ENCODE results near the gene TRPT1.

Gene TRPT1

DNA sequence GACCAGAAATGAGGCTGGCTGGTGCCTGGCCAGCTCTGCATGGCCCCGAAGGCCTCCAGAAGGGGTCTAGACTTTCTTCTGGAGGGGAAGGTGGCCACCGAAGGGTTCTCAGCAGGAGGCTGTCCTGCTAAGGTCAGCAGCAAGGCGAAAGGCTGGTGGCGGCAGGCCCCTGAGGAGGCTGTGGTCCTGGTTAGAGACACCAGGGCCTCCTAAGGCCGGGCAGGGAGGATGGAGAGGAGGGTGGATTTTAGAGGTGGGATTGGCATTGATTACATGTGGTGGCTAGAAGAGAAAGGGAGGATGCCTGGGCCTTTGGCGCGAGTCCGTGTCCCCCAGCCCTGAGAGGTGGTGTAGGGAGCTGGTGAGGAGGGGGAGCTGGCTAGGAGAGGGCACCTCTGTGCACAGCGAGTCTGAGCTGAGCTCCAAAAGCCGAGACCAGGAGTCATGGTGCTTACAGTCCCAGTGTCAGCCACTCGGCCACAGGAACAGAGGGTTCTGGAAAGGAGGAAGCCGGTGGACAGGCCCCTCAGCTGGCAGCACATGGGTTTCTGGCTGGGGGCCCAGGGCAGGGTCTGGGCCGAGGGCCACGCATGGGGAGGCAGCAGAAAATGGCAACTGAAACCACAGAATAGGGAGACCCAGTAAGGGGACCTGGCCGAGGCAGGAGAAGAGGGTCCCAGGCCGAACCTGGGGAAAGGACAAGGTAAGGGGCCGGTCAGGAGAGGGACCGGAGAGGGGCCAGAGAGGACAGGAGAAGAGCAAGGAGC is 17.0 kb downstream of the TRPT1 start:
- Histone ChIP-seq H3K27ac (ENCODE audit: extremely low read depth, low read depth, low read length) (no peak overlapping the region), H3K9me3 (ENCODE audit: control insufficient read depth, insufficient read depth, low read depth, low read length) (no peaks in the 10 kb centered on the region), H3K4me1 (ENCODE audit: control insufficient read depth, insufficient read depth, low read length) (0 out of 2 replicates have a peak, but pooled peaks cover 6% of the 10 kb centered on the region), H3K4me3 (ENCODE audit: low read depth, low read length) (no peak overlapping the region), H3K36me3 (ENCODE audit: control insufficient read depth in 2 of 2, insufficient read depth in 1 of 2, low read length in 2 of 2) (peaks cover 0 to 32% of the 10 kb centered on the region in 2 experiments; a peak in 2 of 3 replicates)
- ChIA-PET POLR2A (interaction anchor here (0.9 to 1.5 kb wide), 2 partner anchors 11 to 17 kb away, joined by 3 to 5 read pairs; partner anchors contain the start of genes NUDT22 and TRPT1), CTCF (no interaction called here)
- TF ChIP-seq GFI1B (tag by site-specific recombination; IDR thresholded peaks at IDR 0.05) (no peak), ZNF48 (tag by site-specific recombination; IDR thresholded peaks at IDR 0.05) (no peak), ZNF16 (tag by site-specific recombination; IDR thresholded peaks at IDR 0.05; ENCODE audit: low read depth) (no peak), ZNF416 (tag by site-specific recombination; IDR thresholded peaks at IDR 0.05) (no peak), ZNF18 (tag by site-specific recombination; IDR thresholded peaks at IDR 0.05) (no peak), ZNF248 (tag by site-specific recombination; IDR thresholded peaks at IDR 0.05) (no peak), ZNF433 (tag by site-specific recombination; IDR thresholded peaks at IDR 0.05; ENCODE audit: low read depth) (no peak), ZNF768 (tag by site-specific recombination; IDR thresholded peaks at IDR 0.05) (no peak), ZNF19 (tag by site-specific recombination; IDR thresholded peaks at IDR 0.05; ENCODE audit: low read depth) (no peak), KLF1 (tag by site-specific recombination; IDR thresholded peaks at IDR 0.05) (no peak), SALL2 (tag by site-specific recombination; IDR thresholded peaks at IDR 0.05; ENCODE audit: borderline replicate concordance) (no peak), OSR2 (tag by site-specific recombination; IDR thresholded peaks at IDR 0.05) (no peak)
- TF ChIP-seq, protein P1, sequence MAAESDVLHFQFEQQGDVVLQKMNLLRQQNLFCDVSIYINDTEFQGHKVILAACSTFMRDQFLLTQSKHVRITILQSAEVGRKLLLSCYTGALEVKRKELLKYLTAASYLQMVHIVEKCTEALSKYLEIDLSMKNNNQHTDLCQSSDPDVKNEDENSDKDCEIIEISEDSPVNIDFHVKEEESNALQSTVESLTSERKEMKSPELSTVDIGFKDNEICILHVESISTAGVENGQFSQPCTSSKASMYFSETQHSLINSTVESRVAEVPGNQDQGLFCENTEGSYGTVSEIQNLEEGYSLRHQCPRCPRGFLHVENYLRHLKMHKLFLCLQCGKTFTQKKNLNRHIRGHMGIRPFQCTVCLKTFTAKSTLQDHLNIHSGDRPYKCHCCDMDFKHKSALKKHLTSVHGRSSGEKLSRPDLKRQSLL (tag by site-specific recombination; IDR thresholded peaks at IDR 0.05) = no peak

DNA sequence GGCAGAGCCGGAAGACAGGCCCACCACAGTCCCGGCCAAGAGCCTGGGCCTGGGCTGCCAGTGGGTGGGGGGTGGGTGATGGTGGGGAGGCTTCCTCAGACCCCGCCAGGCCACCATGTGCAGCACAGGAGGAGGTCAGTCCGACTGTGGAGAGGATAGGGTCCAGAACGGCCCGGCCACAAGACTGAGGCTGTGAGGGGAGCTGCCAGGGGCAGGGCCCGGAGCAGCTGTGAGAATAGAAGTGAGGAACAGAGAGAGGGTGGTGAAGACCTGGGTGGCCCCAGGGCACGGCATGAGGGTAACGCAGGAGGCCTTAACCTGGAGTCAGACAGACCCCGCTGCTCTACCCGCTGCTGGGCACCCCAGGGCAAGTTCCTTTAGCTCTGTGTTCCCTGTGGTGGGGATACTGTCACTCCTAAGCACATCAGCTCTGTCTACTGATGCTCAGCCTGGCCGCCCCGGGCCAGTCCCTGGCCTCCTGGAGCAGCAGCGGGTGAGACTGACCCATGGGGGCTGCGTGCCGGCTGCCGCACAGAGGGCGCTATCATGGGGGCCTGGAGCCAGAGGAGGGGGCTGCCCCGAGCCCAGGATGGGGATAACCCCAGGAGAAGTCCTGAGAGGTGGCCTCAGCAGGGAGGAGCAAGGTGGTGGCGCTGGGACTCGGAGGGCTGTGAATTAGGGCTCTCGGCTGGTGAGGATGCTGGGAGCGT is 17.7 kb downstream of the TRPT1 start:
- Histone ChIP-seq H3K27ac (ENCODE audit: extremely low read depth, low read depth, low read length) (no peak overlapping the region), H3K4me1 (ENCODE audit: control insufficient read depth, insufficient read depth, low read length) (0 out of 2 replicates have a peak, but pooled peaks cover 8% of the 10 kb centered on the region), H3K36me3 (ENCODE audit: control insufficient read depth in 2 of 2, insufficient read depth in 1 of 2, low read length in 2 of 2) (peaks cover 0 to 39% of the 10 kb centered on the region in 2 experiments; a peak in 2 of 3 replicates), H3K4me3 (ENCODE audit: low read depth, low read length) (no peak overlapping the region), H3K9me3 (ENCODE audit: control insufficient read depth, insufficient read depth, low read depth, low read length) (no peaks in the 10 kb centered on the region)
- CTCF ChIA-PET = interaction anchor here (0.5 to 0.6 kb wide), 2 partner anchors 31 to 147 kb away, joined by 3 read pairs; no protein-coding TSS in a partner anchor
- POLR2A ChIA-PET = interaction anchor here (0.7 to 4.7 kb wide), 4 partner anchors 18 to 77 kb away, joined by 3 to 32 read pairs (median 5); partner anchors contain the start of genes BAD, NUDT22, STIP1 and TRPT1
- TF ChIP-seq ZNF423 (tag by site-specific recombination; IDR thresholded peaks at IDR 0.05) (no peak), ZNF843 (tag by site-specific recombination; IDR thresholded peaks at IDR 0.05) (no peak), AEBP2 (tag by site-specific recombination; IDR thresholded peaks at IDR 0.05; ENCODE audit: borderline replicate concordance) (no peak), GLIS2 (tag by site-specific recombination; IDR thresholded peaks at IDR 0.05) (no peak), GLIS1 (tag by site-specific recombination; IDR thresholded peaks at IDR 0.05) (no peak), WT1 (tag by site-specific recombination; IDR thresholded peaks at IDR 0.05) (no peak), IKZF3 (tag by site-specific recombination; IDR thresholded peaks at IDR 0.05) (no peak), ZNF10 (tag by site-specific recombination; IDR thresholded peaks at IDR 0.05) (no peak), ZNF341 (tag by site-specific recombination; IDR thresholded peaks at IDR 0.05; ENCODE audit: low read depth) (no peak)
- TF ChIP-seq, protein P2, sequence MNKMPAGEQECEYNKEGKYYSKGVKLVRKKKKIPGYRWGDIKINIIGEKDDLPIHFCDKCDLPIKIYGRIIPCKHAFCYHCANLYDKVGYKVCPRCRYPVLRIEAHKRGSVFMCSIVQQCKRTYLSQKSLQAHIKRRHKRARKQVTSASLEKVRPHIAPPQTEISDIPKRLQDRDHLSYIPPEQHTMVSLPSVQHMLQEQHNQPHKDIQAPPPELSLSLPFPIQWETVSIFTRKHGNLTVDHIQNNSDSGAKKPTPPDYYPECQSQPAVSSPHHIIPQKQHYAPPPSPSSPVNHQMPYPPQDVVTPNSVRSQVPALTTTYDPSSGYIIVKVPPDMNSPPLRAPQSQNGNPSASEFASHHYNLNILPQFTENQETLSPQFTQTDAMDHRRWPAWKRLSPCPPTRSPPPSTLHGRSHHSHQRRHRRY (tag by site-specific recombination; IDR thresholded peaks at IDR 0.05) = no peak
- TF ChIP-seq, protein P3, sequence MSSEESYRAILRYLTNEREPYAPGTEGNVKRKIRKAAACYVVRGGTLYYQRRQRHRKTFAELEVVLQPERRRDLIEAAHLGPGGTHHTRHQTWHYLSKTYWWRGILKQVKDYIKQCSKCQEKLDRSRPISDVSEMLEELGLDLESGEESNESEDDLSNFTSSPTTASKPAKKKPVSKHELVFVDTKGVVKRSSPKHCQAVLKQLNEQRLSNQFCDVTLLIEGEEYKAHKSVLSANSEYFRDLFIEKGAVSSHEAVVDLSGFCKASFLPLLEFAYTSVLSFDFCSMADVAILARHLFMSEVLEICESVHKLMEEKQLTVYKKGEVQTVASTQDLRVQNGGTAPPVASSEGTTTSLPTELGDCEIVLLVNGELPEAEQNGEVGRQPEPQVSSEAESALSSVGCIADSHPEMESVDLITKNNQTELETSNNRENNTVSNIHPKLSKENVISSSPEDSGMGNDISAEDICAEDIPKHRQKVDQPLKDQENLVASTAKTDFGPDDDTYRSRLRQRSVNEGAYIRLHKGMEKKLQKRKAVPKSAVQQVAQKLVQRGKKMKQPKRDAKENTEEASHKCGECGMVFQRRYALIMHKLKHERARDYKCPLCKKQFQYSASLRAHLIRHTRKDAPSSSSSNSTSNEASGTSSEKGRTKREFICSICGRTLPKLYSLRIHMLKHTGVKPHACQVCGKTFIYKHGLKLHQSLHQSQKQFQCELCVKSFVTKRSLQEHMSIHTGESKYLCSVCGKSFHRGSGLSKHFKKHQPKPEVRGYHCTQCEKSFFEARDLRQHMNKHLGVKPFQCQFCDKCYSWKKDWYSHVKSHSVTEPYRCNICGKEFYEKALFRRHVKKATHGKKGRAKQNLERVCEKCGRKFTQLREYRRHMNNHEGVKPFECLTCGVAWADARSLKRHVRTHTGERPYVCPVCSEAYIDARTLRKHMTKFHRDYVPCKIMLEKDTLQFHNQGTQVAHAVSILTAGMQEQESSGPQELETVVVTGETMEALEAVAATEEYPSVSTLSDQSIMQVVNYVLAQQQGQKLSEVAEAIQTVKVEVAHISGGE (tag by site-specific recombination; conservative IDR thresholded peaks at IDR 0.05; ENCODE audit: low read depth) = no peak

Data from HEK293 (cell line).